GM12801 (cell line): ENCODE results near the gene HES2.

Source experiments
- CTCF ChIP-seq: IDR thresholded peaks from one replicate; pipeline ENCODE4 v1.5.1; 2011; ENCODE audit warnings: control low read depth; ENCODE audit not compliant: insufficient read length; ENCODE audit errors: extremely low read depth

The HES2 gene

GRCh38 chr1:6447818-6448748 is 28.4 kb upstream of the HES2 start:
- TF ChIP-seq CTCF: no peak

GRCh38 chr1:6447016-6447817 is 27.5 kb upstream of the HES2 start:
- no peak for TF ChIP-seq CTCF

GRCh38 chr1:6446665-6447015 is 26.9 kb upstream of the HES2 start:
- no peak for TF ChIP-seq CTCF

GRCh38 chr1:6445062-6445763 is 25.5 kb upstream of the HES2 start:
- TF ChIP-seq CTCF: no peak

- no peak for TF ChIP-seq CTCF
These were observed 24.7 kb upstream of the HES2 start for GRCh38 chr1:6444377-6444776.

GRCh38 chr1:6443339-6444115 is 23.8 kb upstream of the HES2 start:
- TF ChIP-seq CTCF: no peak

- no peak for TF ChIP-seq CTCF
These were observed 21.9 kb upstream of the HES2 start for GRCh38 chr1:6441586-6441985.
